ENCODE data around the gene ZBTB20.

DNA sequence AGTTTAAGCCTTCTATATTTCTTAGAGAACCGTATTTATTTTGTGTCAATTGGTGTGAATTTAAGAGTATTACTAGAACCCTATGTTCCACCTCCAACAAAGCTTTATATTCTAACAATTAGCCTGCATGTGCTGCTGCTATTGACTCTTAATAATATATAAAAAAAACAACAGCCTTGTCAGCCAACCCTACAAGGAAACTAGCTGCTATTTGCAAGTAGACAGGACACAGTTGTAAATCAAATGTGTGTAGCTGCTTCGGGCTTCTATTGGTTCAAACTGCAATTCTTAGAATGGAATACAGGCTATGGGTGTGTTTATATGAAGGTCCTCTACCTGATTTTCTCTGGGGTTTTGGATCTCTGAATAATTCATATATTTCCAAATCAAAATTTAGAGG, 60.7 kb downstream of the ZBTB20 start:
- TF ChIP-seq, protein P1, sequence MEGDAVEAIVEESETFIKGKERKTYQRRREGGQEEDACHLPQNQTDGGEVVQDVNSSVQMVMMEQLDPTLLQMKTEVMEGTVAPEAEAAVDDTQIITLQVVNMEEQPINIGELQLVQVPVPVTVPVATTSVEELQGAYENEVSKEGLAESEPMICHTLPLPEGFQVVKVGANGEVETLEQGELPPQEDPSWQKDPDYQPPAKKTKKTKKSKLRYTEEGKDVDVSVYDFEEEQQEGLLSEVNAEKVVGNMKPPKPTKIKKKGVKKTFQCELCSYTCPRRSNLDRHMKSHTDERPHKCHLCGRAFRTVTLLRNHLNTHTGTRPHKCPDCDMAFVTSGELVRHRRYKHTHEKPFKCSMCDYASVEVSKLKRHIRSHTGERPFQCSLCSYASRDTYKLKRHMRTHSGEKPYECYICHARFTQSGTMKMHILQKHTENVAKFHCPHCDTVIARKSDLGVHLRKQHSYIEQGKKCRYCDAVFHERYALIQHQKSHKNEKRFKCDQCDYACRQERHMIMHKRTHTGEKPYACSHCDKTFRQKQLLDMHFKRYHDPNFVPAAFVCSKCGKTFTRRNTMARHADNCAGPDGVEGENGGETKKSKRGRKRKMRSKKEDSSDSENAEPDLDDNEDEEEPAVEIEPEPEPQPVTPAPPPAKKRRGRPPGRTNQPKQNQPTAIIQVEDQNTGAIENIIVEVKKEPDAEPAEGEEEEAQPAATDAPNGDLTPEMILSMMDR (conservative IDR thresholded peaks at IDR 0.05; ENCODE audit: low read depth, low read length) = no peak
- TF ChIP-seq POLR2A (IDR thresholded peaks at IDR 0.05; ENCODE audit: low read depth, low read length) = no peak

All from IMR-90 (cell line).